Placental epithelial cell (primary cell): ENCODE data around the gene TMEM240. TPM values are rescaled to one million over a fixed set of nuclear protein-coding genes. Genes with fewer than 3 reads are reported as not detected.

Experiments
- total RNA-seq: library from RNA; depleted of rRNA; stranded (reverse); fragments of >200 nt; gene quantifications from 2 replicates; pipeline ENCODE4 v1.2.3, GENCODE V29; 2012

Gene TMEM240
- total RNA-seq: 2.1 and 3.9 TPM in 2 replicates

DNA sequence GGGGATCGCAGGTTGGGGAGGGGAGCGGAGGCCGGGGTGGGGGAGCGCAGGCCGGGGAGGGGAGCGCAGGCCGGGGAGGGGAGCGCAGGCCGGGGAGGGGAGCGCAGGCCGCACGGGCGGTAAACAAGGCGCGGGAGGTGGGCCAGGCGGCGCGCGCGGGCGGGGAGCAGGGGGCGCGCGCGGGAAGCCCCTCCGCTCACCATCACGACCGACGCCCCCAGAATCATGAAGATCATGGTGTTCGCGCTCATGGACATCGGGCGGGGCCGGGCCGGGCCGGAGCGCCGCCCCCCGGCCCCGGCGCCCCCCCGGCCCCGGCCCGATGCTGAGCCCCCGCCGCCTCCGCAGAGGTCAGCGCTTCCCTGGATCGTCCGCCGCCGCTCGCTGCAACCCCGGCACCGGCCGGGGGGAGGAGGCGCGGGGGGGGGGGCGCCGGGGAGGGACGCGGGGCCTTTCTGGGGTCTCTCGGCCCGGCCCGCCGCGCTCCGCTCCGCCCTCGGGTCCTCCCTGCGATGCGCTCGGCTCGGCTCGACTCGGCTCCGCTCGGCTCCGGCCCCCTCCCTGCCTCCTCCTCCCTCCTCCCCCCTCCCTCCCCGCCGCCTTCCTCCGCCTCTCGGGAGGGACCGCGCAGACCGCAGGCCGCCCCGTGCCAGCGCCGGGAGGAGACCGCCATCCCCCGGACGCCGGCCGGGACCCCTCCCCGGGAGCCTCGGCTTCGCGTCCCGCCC is at the start of gene TMEM240:
Gene TMEM240, minus strand, starts transcription at position 535 of the 728 bp plus-strand sequence. Its CDS starts 278 bp downstream, at position 257.

DNA sequence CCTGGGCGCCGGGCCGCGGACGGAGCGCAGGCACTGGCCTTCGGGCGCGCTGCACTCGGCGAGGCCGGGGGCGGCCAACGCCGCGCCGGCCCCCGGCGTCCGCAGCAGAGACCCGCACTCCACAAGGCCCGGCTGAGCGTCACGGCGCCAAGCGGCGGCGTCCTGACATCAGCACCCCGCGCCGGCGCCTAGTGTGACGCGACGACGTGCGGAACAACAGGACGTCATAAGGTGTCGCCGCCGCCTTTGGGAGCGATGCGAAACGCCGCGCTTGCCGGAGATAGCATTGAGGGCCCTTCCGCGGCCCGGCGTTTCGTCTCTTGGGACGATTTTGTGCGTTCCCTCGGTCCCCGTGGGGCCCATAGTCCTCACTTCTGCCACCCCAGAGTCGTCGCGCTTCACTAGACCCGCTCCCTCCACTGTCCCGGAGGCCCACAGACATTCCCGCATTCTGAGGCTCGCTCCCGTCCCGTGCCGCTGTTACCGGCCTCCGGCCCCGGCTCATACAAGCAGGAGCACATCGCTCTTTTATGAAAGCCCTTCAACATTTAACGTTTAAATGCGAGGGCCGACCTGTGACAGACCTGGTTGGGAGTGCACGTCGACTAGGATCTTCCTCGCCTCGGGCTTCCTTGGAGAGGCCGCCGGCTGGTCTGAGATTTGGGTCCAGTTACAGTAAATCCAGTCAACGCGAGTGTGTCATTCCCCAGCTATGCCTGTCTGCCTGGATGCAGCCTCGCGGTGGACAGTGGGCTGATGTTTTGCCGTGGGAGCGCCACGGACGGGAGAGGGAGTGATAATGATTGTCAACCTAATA is 34.5 kb upstream of the TMEM240 start, which contains the start of gene SSU72:
Gene SSU72, minus strand, starts transcription at position 143 of the 817 bp plus-strand sequence. CDS start 306 bp downstream, outside the sequence.

DNA sequence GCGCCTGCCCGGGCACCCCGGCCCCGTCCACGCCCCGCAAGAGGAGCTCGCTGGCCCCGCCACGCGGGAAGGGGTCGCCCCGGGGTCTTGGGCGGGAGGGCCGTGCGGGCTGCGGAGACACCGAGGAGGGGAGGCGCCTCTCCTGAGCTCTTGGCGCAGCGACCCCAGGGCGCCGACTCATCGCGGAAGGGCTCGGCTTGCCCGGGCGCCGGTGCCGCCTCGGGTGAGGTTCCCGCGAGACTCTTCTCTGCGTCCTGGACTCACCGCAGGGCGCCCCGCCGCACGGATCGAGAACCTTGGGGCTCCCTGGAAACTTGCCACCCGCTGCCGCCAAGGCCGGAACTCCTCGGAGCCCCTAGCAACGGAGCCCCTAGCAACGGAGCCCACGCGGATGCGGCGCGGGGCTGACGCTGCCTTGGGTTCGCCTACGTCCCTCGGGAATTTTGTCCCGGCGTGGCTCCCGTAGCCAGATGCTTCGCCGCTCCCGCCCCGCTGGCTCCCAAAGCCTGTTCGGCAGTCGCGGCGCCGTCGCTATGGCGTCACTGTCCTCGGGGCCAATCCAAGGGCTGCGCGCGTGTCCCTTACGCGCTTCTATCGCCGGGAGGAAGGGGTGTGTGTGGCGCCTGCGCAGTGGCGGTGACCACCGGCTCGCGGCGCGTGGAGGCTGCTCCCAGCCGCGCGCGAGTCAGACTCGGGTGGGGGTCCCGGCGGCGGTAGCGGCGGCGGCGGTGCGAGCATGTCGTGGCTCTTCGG is 28.7 kb downstream of the TMEM240 start, which contains the start of gene ATAD3A:
Gene ATAD3A, plus strand, starts transcription at position 630 of the 753 bp plus-strand sequence. Its CDS starts 107 bp downstream, at position 737.

Other genes starting within 250 kb of the TMEM240 start
- gene ACAP3, start 232.7 kb downstream of the TMEM240 start, total RNA-seq: 75.7 and 101 TPM in 2 replicates
- 42.4 and 62.1 TPM in 2 replicates for gene PUSL1, start 232.0 kb downstream of the TMEM240 start, total RNA-seq
- 79.4 and 79.7 TPM in 2 replicates for gene INTS11, start 216.0 kb downstream of the TMEM240 start, total RNA-seq
- gene CPTP, start 215.8 kb downstream of the TMEM240 start, total RNA-seq: 23.2 and 28.3 TPM in 2 replicates
- 0.11 and 0.39 TPM in 2 replicates for gene TAS1R3, start 209.3 kb downstream of the TMEM240 start, total RNA-seq
- gene DVL1, start 191.2 kb downstream of the TMEM240 start, total RNA-seq: 111 and 118 TPM in 2 replicates
- gene MXRA8, start 182.1 kb downstream of the TMEM240 start, total RNA-seq: 461 and 718 TPM in 2 replicates
- gene AURKAIP1, start 165.4 kb downstream of the TMEM240 start, total RNA-seq: 75.4 and 118 TPM in 2 replicates
- 102 and 177 TPM in 2 replicates for gene CCNL2, start 141.3 kb downstream of the TMEM240 start, total RNA-seq
- 69.1 and 77.3 TPM in 2 replicates for gene MRPL20, start 133.3 kb downstream of the TMEM240 start, total RNA-seq
- 1.6 and 2.7 TPM in 2 replicates for gene ANKRD65, start 119.3 kb downstream of the TMEM240 start, total RNA-seq
- gene VWA1, start 104.9 kb downstream of the TMEM240 start, total RNA-seq: 46.0 and 64.8 TPM in 2 replicates
- 3.5 TPM in 2 replicates for gene ATAD3C, start 90.9 kb downstream of the TMEM240 start, total RNA-seq
- gene ATAD3B, start 68.9 kb downstream of the TMEM240 start, total RNA-seq: 18.5 and 24.0 TPM in 2 replicates
- 14.5 and 29.3 TPM in 2 replicates for gene ATAD3A, start 28.5 kb downstream of the TMEM240 start, total RNA-seq
- 57.3 and 98.7 TPM in 2 replicates for gene SSU72, start 34.2 kb upstream of the TMEM240 start, total RNA-seq
- gene FNDC10, start 59.5 kb upstream of the TMEM240 start, total RNA-seq: 2.7 and 5.3 TPM in 2 replicates
- 74.2 and 111 TPM in 2 replicates for gene MIB2, start 74.9 kb upstream of the TMEM240 start, total RNA-seq
- gene MMP23B, start 91.5 kb upstream of the TMEM240 start, total RNA-seq: 59.8 and 73.0 TPM in 2 replicates
- gene CDK11B, start 118.4 kb upstream of the TMEM240 start, total RNA-seq: 5.5 and 8.7 TPM in 2 replicates
- gene SLC35E2B, start 152.2 kb upstream of the TMEM240 start, total RNA-seq: 40.7 and 68.3 TPM in 2 replicates
- 13.0 and 31.4 TPM in 2 replicates for gene CDK11A, start 183.7 kb upstream of the TMEM240 start, total RNA-seq
- 25.9 and 45.1 TPM in 2 replicates for gene NADK, start 237.8 kb upstream of the TMEM240 start, total RNA-seq